HEK293 (cell line): Measurements from ENCODE around the gene ACER3.

Experiments
- CTCF ChIA-PET: fragments of 350-600 bp; formaldehyde crosslinking; extraction: SDS; loops from one replicate; lab custom pipeline; 2021; ENCODE audit warnings: antibody characterized with exemption; lab: Yijun Ruan, JAX
- POLR2A ChIA-PET: fragments of 300-600 bp; formaldehyde crosslinking; extraction: SDS; loops from one replicate; lab custom pipeline; 2020; ENCODE audit warnings: antibody characterized with exemption, inconsistent platforms; lab: Yijun Ruan, JAX
- H3K27ac ChIP-seq: fragments of 200-500 bp; sonication (Bioruptor generic); 2 replicates; pipeline ENCODE4 v1.5.1; 2014; ENCODE audit warnings: low read depth, low read length, control low read depth, inconsistent platforms; ENCODE audit errors: extremely low read depth
- H3K36me3 ChIP-seq, 2 experiments: fragments of 200-500 bp in 1 of 2; sonication (Bioruptor generic) in 1 of 2; 1 replicate in 1 of 2; 2 replicates in 1 of 2; pipeline ENCODE4 v1.5.1; 2014 to 2017; ENCODE audit warnings: inconsistent platforms in 2 of 2, low read length in 2 of 2; ENCODE audit not compliant: control insufficient read depth in 2 of 2, insufficient read depth in 1 of 2
- H3K4me1 ChIP-seq: fragments of 200-500 bp; sonication (Bioruptor generic); 2 replicates; pipeline ENCODE4 v1.5.1; 2014; ENCODE audit warnings: mild to moderate bottlenecking, low read length, inconsistent platforms; ENCODE audit not compliant: control insufficient read depth, insufficient read depth
- H3K4me3 ChIP-seq: 2 replicates; pipeline ENCODE4 v1.5.1; 2011; ENCODE audit warnings: low read depth, mild to moderate bottlenecking, control low read depth, low read length, moderate library complexity
- H3K9me3 ChIP-seq: fragments of 200-500 bp; sonication (Bioruptor generic); 2 replicates; pipeline ENCODE4 v1.5.1; 2014; ENCODE audit warnings: low read depth, low read length, inconsistent platforms; ENCODE audit not compliant: control insufficient read depth, insufficient read depth
- BCL6B ChIP-seq: fragments of 450-650 bp; formaldehyde crosslinking; IDR thresholded peaks from 2 replicates; pipeline ENCODE4 v1.5.1; 2017; ENCODE audit warnings: missing biosample characterization, missing genetic modification characterization
- GFI1B ChIP-seq: fragments of 450-650 bp; formaldehyde crosslinking; IDR thresholded peaks from 2 replicates; pipeline ENCODE4 v1.5.1; 2016; ENCODE audit warnings: missing biosample characterization, missing genetic modification characterization
- GLIS2 ChIP-seq: fragments of 450-650 bp; formaldehyde crosslinking; IDR thresholded peaks from 2 replicates; pipeline ENCODE4 v1.5.1; 2016; ENCODE audit warnings: missing biosample characterization, missing genetic modification characterization
- HIC1 ChIP-seq: fragments of 450-650 bp; formaldehyde crosslinking; IDR thresholded peaks from 2 replicates; pipeline ENCODE4 v1.5.1; 2016; ENCODE audit warnings: missing biosample characterization, missing genetic modification characterization
- HOXD13 ChIP-seq: sonication (generic); formaldehyde crosslinking; IDR thresholded peaks from 2 replicates; pipeline ENCODE4 v1.8.0; 2022; ENCODE audit warnings: missing genetic modification reagents, borderline replicate concordance
- KLF9 ChIP-seq: fragments of 450-650 bp; formaldehyde crosslinking; IDR thresholded peaks from 2 replicates; pipeline ENCODE4 v1.5.1; 2016; ENCODE audit warnings: missing biosample characterization, missing genetic modification characterization, low read depth
- PATZ1 ChIP-seq: fragments of 450-650 bp; formaldehyde crosslinking; IDR thresholded peaks from 2 replicates; pipeline ENCODE4 v1.5.1; 2016; ENCODE audit warnings: missing biosample characterization, missing genetic modification characterization
- PBX3 ChIP-seq: sonication (generic); formaldehyde crosslinking; IDR thresholded peaks from 2 replicates; pipeline ENCODE4 v1.8.1; 2022; ENCODE audit warnings: mild to moderate bottlenecking, moderate library complexity, missing genetic modification reagents
- YY1 ChIP-seq: fragments of 450-650 bp; formaldehyde crosslinking; IDR thresholded peaks from 2 replicates; pipeline ENCODE4 v1.5.1; 2018; ENCODE audit warnings: missing biosample characterization, missing genetic modification characterization
- ZBTB1 ChIP-seq: fragments of 450-650 bp; formaldehyde crosslinking; IDR thresholded peaks from 2 replicates; pipeline ENCODE4 v1.5.1; 2016; ENCODE audit warnings: missing biosample characterization, missing genetic modification characterization
- ZFP37 ChIP-seq: fragments of 450-650 bp; formaldehyde crosslinking; IDR thresholded peaks from 2 replicates; pipeline ENCODE4 v1.5.1; 2016; ENCODE audit warnings: missing biosample characterization, missing genetic modification characterization
- ZFP69B ChIP-seq: fragments of 450-650 bp; formaldehyde crosslinking; IDR thresholded peaks from 2 replicates; pipeline ENCODE4 v1.5.1; 2016; ENCODE audit warnings: missing biosample characterization, missing genetic modification characterization
- ZNF16 ChIP-seq: fragments of 450-650 bp; formaldehyde crosslinking; IDR thresholded peaks from 2 replicates; pipeline ENCODE4 v1.5.1; 2016; ENCODE audit warnings: low read depth, missing biosample characterization, missing genetic modification characterization
- ZNF169 ChIP-seq: fragments of 450-650 bp; formaldehyde crosslinking; IDR thresholded peaks from 2 replicates; pipeline ENCODE4 v1.5.1; 2016; ENCODE audit warnings: missing biosample characterization, missing genetic modification characterization
- ZNF184 ChIP-seq: fragments of 450-650 bp; IDR thresholded peaks from 2 replicates; pipeline ENCODE4 v1.5.1; 2018; ENCODE audit warnings: missing biosample characterization, mild to moderate bottlenecking, missing genetic modification characterization
- ZNF202 ChIP-seq: fragments of 450-650 bp; formaldehyde crosslinking; IDR thresholded peaks from 2 replicates; pipeline ENCODE4 v1.5.1; 2016; ENCODE audit warnings: missing biosample characterization, missing genetic modification characterization, borderline replicate concordance
- ZNF23 ChIP-seq: fragments of 450-650 bp; formaldehyde crosslinking; IDR thresholded peaks from 2 replicates; pipeline ENCODE4 v1.5.1; 2016; ENCODE audit warnings: missing biosample characterization, missing genetic modification characterization, borderline replicate concordance
- ZNF311 ChIP-seq: fragments of 450-650 bp; formaldehyde crosslinking; IDR thresholded peaks from 2 replicates; pipeline ENCODE4 v1.5.1; 2017; ENCODE audit warnings: missing biosample characterization, missing genetic modification characterization, borderline replicate concordance
- ZNF362 ChIP-seq: fragments of 450-650 bp; formaldehyde crosslinking; IDR thresholded peaks from 2 replicates; pipeline ENCODE4 v1.5.1; 2016; ENCODE audit warnings: missing biosample characterization, missing genetic modification characterization
- ZNF404 ChIP-seq: fragments of 450-650 bp; formaldehyde crosslinking; IDR thresholded peaks from 2 replicates; pipeline ENCODE4 v1.5.1; 2017; ENCODE audit warnings: missing biosample characterization, missing genetic modification characterization
- ZNF549 ChIP-seq: fragments of 450-650 bp; IDR thresholded peaks from 2 replicates; pipeline ENCODE4 v1.5.1; 2018; ENCODE audit warnings: missing biosample characterization, missing genetic modification characterization, mild to moderate bottlenecking, inconsistent platforms, moderate library complexity
- ZNF560 ChIP-seq: fragments of 450-650 bp; formaldehyde crosslinking; IDR thresholded peaks from 2 replicates; pipeline ENCODE4 v1.5.1; 2017; ENCODE audit warnings: missing biosample characterization, missing genetic modification characterization, borderline replicate concordance
- ZNF596 ChIP-seq: fragments of 450-650 bp; IDR thresholded peaks from 2 replicates; pipeline ENCODE4 v1.5.0; 2018; ENCODE audit warnings: missing biosample characterization, mild to moderate bottlenecking, missing genetic modification characterization, moderate library complexity
- ZNF600 ChIP-seq: fragments of 450-650 bp; formaldehyde crosslinking; IDR thresholded peaks from 2 replicates; pipeline ENCODE4 v1.5.1; 2016; ENCODE audit warnings: missing biosample characterization, missing genetic modification characterization
- ZNF664 ChIP-seq: fragments of 450-650 bp; formaldehyde crosslinking; IDR thresholded peaks from 2 replicates; pipeline ENCODE4 v1.5.1; 2016; ENCODE audit warnings: missing biosample characterization, missing genetic modification characterization
- ZNF791 ChIP-seq: fragments of 450-650 bp; formaldehyde crosslinking; IDR thresholded peaks from 2 replicates; pipeline ENCODE4 v1.5.1; 2016; ENCODE audit warnings: missing biosample characterization, missing genetic modification characterization
- ZNF792 ChIP-seq: fragments of 450-650 bp; formaldehyde crosslinking; IDR thresholded peaks from 2 replicates; pipeline ENCODE4 v1.5.1; 2016; ENCODE audit warnings: missing biosample characterization, missing genetic modification characterization

Gene ACER3

GRCh38 chr11:76843907-76844306, 16.8 kb upstream of the ACER3 start:
- ChIA-PET POLR2A (no interaction called here), CTCF (interaction anchor here (0.6 to 1.3 kb wide), 2 partner anchors 14 to 1138 kb away, joined by 3 to 4 read pairs; no protein-coding TSS in a partner anchor)
- Histone ChIP-seq H3K27ac (no peak overlapping the region), H3K36me3 (no peaks in the 10 kb centered on the region), H3K4me3 (no peak overlapping the region), H3K9me3 (no peaks in the 10 kb centered on the region), H3K4me1 (no peaks in the 10 kb centered on the region)
- TF ChIP-seq ZNF23 (tag by site-specific recombination) (no peak), BCL6B (tag by site-specific recombination) (no peak), ZNF184 (tag by site-specific recombination) (no peak), ZNF362 (tag by site-specific recombination) (no peak), ZNF311 (no peak), ZNF664 (tag by site-specific recombination) (no peak), ZNF16 (no peak), ZNF791 (tag by site-specific recombination) (no peak), KLF9 (tag by site-specific recombination) (no peak), GLIS2 (tag by site-specific recombination) (no peak), ZNF792 (no peak), GFI1B (tag by site-specific recombination) (no peak), PATZ1 (tag by site-specific recombination) (no peak), ZNF404 (tag by site-specific recombination) (no peak), ZFP69B (no peak), HOXD13 (CRISPR knock-in tag) (no peak), ZNF202 (tag by site-specific recombination) (no peak), ZNF560 (tag by site-specific recombination) (no peak), ZBTB1 (tag by site-specific recombination) (no peak), YY1 (tag by site-specific recombination) (no peak)

- Histone ChIP-seq H3K36me3 (no peaks in the 10 kb centered on the region), H3K27ac (no peak overlapping the region), H3K4me1 (no peaks in the 10 kb centered on the region), H3K9me3 (no peaks in the 10 kb centered on the region), H3K4me3 (no peak overlapping the region)
- ChIA-PET POLR2A (no interaction called here), CTCF (interaction anchor here (1.3 kb wide), 1 partner anchor 14 kb away, joined by 3 read pairs; no protein-coding TSS in a partner anchor)
- TF ChIP-seq PBX3 (no peak), ZNF600 (tag by site-specific recombination) (no peak), ZNF596 (tag by site-specific recombination) (no peak), BCL6B (tag by site-specific recombination) (no peak), HIC1 (no peak), ZFP37 (no peak), ZNF169 (tag by site-specific recombination) (no peak), ZNF549 (tag by site-specific recombination) (no peak)
These were observed 16.2 kb upstream of the ACER3 start for GRCh38 chr11:76844511-76844910.
